C4-2B (cell line): ENCODE measurements around the gene PLOD1.

Experiments used
- CTCF ChIP-seq: fragments of 450-650 bp; conservative IDR thresholded peaks from 2 replicates; pipeline ENCODE4 v1.5.1; 2017; ENCODE audit warnings: mild to moderate bottlenecking
- ZFX ChIP-seq: fragments of 450-650 bp; IDR thresholded peaks from 2 replicates; pipeline ENCODE4 v1.6.1; 2017

- no peak for TF ChIP-seq CTCF
- TF ChIP-seq ZFX: no peak
Observed at GRCh38 chr1:12012560-12013316, 78.2 kb downstream of the PLOD1 start.
